ENCODE measurements around the gene CAMTA1.

- TF ChIP-seq CTCF (IDR thresholded peaks at IDR 0.05; ENCODE audit: insufficient read depth, low read depth, low read length) (no peak), EZH2 (IDR thresholded peaks at IDR 0.05; ENCODE audit: insufficient read depth, low read length) (no peak)
These were observed 931.3 kb downstream of the CAMTA1 start for GRCh38 chr1:7716506-7716905.

Data from astrocyte (in vitro differentiated cells and primary cell).